ENCODE data around the gene ZMYND19. TPM values are rescaled to one million over a fixed set of nuclear protein-coding genes. Genes with fewer than 3 reads are reported as not detected.
"Not testable (repeated sequence)": the region's sequence is repeated elsewhere in the genome, so short reads cannot be mapped to it uniquely, and the experiment has no call there.

ZMYND19 gene
- total RNA-seq, 1 donor from 2014 or later: 22.2 TPM

DNA sequence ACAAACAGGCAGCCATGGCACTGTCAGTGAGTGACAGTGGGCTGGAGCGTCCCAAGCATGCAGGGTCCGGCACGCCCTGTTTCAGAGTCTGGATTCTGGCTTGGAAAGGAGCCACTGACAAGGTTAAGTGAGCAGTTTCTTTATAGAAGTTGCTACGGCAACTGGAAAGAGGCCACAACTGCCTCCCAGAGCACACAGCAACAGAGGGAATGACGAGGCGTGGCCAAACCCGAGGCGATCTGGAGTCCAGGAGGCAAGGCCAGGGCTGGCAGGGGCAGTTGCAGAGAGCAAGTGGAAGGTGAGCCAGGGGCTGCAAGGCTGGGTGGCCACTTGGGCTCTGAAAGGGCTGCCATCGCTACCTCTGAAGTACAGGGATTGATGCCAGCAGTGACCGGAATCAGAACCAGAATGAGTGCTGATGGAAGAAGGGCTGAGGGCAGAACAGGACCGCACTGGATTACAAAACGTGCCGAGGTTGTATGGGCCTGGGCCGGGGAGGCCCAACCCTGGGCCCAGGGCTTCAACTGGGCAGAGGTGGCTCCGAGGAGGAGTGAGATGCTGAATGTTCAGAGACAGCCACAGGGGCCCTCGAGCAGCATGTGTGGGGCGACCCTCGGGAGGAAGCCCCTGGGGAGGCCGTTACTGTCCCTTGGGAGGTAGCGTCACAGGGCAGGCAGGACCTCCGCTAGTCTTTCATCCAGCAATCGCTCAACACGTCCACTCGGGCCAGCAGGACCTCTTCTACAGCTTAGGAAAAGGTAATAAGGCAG lies 34.1 kb downstream of the ZMYND19 start:
- DNase-seq (ENCODE audit: low spot score): no peak

DNA sequence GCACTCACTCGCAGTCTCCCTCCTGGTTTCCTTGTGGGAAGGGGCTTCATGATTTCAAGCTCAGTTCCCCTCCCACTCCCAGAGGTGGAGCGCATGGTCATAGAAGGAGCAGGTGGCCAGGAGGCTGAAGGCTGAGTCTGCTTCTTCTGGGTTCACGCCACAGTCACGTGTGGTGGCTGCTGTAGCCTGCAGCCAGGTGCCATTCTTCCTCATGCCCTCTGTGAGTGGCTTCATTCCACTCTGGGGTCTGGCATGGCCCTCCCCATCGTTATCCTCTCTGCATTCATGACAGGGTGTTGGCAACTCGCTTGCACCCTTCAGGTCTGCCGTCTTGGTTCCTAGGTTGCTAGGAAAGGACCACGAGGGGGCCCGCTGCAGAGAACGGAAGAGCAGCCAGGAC lies 35.1 kb downstream of the ZMYND19 start:
- no peak for DNase-seq (ENCODE audit: low spot score)

DNA sequence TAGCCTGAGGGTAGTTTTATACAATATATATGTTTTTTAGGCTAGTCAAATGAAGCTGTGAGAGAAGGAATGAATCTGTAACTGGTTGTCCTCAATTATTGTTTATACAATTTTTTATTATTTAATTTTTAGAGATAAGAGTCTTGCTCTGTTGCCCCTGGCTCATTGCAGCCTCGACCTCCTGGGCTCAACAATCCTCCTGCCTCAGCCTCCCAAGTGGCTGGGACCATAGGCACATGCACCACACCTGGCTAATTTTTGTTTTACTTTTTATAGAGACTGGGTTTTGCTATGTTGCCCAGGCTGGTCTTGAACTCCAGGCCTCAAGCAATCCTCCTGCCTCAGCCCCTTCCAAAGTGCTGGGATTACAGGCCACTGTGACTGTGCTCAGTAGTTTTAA lies 36.0 kb downstream of the ZMYND19 start:
- no peak for DNase-seq (ENCODE audit: low spot score)

DNA sequence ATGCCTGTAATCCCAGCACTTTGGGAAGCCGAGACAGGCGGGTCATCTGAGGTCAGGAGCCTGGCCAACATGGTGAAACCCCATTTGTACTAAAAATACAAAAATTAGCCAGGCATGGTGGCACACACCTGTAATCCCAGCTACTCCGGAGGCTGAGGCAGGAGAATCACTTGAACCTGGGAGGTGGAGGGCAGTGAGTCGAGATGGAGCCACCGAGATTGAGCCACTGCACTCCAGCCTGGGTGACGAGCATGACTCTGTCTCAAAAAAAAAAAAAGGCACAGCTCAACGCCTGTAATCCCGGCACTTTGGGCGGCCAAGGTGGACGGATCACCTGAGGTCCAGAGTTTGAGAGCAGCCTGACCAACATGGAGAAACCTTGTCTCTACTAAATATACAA lies 36.7 kb downstream of the ZMYND19 start:
- not testable (repeated sequence) for DNase-seq (ENCODE audit: low spot score)

DNA sequence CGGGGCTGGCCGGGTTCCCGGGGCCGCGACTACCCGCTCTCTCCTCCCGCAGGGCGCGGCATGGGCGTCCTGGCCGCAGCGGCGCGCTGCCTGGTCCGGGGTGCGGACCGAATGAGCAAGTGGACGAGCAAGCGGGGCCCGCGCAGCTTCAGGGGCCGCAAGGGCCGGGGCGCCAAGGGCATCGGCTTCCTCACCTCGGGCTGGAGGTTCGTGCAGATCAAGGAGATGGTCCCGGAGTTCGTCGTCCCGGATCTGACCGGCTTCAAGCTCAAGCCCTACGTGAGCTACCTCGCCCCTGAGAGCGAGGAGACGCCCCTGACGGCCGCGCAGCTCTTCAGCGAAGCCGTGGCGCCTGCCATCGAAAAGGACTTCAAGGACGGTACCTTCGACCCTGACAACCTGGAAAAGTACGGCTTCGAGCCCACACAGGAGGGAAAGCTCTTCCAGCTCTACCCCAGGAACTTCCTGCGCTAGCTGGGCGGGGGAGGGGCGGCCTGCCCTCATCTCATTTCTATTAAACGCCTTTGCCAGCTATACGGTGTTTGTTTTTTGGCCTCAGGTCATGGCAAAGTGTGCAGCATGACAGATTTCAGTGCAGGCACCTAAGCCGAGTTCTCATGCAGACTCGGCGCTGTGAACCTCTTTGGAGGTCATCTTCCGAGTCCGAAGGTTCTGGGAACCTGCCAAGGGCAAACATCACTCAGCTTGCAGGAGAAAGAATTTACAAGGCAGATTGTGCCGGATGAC lies 38.1 kb downstream of the ZMYND19 start:
- DNase-seq (ENCODE audit: low spot score): peak; percentile 17

DNA sequence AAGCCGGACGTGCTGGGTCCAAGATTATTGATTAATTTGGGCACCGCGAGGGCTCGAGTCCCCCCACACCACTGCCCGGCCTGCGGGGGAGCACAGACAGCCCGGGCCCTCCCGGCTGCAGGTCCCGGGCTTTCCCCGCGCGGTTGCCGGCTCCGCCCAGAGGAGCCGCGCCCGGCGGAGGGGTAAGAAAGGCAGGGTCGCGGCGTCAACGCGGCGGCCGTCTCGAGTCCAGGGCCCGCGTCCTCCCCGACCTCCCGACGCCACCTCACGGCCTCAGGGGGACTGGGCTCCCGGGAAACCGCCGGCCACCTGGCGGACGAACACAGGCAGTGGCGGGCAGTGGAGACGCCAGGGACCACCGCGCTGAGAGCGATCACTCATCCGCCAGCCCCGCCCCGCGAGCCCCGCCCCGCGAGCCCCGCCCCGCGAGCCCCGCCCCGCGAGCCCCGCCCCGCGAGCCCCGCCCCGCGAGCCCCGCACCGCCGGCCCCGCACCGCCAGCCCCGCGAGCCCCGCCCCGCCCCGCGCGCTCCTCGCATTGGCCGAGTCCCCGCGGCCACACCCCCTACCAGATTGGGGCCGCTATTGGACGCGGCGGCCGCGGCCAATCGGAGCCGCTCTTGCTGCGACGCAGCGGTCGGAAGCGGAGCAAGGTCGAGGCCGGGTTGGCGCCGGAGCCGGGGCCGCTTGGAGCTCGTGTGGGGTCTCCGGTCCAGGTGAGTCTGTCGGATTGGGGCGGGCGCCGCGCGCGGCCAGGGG lies 38.9 kb downstream of the ZMYND19 start, which contains the start of gene MRPL41:
MRPL41 (plus strand) TSS at position 616 of the 758 bp plus-strand sequence. CDS start 203 bp downstream, outside the sequence.
- DNase-seq (ENCODE audit: low spot score): peak; percentile 91

DNA sequence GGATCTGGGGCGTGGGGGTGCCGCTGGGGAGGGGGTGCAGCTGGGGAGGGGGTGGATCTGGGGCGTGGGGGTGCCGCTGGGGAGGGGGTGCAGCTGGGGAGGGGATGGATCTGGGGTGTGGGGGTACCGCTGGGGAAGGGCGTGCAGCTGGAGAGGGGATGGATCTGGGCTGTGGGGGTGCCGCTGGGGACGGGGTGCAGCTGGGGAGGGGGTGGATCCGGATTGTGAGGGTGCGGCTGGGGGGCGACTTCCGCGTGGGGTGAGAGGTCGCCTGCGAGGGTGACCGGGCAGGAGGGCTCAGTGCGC lies 39.4 kb downstream of the ZMYND19 start:
- not testable (repeated sequence) for DNase-seq (ENCODE audit: low spot score)

DNA sequence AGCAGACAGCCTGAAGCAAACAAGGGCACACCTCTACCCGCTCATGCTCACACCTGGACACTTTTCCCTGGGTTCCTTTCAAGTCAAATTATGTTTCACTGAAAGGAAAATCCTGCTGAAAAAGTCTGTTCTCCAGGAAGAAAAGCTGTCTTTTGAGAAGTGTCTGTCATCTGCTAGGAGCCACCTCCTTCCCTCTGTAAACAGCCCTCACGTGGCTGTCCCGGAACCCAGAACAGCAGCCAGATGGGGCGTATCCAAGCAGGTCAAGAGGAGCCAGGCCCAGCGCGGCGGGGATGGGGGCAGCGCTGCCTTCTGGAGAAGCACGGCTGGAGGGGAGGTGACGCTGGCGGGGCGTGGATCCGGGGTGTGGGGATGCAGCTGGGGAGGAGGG lies 40.1 kb downstream of the ZMYND19 start, which contains the start of gene PNPLA7:
PNPLA7 (minus strand) TSS at position 172 of the 391 bp plus-strand sequence. CDS start 205 bp downstream, outside the sequence.
- DNase-seq (ENCODE audit: low spot score): peak; percentile 90

DNA sequence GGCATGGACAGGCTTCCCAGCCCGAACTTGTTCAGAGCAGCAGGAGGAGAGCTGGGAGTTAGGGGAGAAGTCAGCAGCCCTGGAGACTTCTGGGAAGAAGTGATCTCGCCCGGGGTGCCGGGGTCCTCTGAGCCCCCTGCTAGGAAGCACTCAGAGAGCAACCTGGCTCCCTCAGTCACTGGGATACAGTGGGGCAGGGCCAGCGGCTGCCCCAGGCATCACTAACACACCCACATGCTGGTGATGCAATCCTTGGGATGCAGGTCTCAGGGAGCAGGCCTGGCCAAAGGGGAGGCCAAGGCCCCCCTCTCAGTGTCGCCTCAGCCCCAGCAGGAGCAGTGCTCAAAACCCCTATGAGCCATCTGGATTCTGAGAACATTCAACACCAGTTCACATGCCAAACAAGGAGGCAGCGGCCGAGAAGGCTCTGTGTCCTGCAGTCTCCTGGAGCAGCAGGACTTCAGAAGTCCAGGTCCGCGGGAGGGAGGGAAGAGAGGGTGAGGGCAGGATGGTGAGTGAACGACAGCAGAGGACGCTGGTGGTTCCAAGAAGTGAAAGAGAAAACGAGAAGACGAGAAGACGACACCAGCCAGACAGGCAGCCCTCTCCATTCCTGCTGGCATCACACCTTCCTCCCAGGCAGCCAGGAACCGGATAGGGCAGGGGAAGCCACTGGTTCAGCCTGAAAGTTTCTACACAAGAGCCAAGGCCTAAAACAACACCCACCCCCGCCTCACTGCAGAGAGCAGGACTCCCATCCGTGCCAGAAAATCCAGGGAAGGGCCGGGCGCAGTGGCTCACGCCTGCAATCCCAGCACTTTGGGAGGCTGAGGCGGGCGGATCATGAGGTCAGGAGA lies 42.4 kb downstream of the ZMYND19 start:
- no peak for DNase-seq (ENCODE audit: low spot score)

DNA sequence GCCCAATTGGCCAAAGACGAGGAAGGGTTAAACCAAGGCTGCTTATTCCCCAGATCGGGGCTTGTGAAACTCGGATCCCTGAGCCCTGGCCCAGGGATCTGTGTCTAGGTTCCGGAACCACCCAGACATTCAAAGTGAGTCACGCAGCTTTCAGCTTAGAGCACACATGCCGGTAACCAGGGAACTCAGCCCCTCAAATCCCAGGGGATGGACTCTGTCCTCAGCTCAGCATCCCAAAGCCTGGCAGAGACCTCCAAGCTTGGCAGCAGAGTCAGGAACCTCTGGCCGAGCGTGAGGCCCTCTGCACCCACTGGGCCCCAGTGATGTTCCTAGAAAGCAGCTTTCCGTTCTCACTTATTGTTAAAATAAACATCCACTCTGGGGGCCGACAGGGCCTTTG lies 45.2 kb downstream of the ZMYND19 start:
- no peak for DNase-seq (ENCODE audit: low spot score)

DNA sequence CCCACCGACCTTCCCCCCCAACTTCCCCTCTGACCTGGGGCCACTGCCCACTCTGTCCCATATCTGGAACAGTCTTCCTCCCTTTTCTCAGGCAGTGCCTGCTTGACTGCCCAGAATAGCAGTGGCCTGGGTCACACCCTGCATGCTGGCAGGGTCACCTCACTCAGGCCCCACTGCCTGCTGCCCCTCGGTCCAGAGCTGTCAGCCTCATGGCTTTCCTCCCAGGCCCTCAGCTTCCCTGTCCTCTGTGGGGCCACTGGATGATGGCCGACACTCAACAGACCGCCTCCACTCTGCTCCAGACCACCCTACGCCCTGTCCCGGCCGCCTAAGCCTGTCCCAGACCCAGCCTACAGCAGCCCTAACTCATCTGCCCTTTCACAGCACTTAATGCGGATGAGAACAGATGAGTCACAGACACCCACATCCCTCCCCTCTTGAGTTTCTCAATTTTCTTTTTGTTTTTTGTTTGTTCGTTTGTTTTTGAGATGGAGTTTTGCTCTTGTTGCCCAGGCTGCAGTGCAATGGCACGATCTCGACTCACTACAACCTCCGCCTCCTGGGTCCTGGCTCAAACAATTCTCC lies 46.0 kb downstream of the ZMYND19 start:
- no peak for DNase-seq (ENCODE audit: low spot score)

DNA sequence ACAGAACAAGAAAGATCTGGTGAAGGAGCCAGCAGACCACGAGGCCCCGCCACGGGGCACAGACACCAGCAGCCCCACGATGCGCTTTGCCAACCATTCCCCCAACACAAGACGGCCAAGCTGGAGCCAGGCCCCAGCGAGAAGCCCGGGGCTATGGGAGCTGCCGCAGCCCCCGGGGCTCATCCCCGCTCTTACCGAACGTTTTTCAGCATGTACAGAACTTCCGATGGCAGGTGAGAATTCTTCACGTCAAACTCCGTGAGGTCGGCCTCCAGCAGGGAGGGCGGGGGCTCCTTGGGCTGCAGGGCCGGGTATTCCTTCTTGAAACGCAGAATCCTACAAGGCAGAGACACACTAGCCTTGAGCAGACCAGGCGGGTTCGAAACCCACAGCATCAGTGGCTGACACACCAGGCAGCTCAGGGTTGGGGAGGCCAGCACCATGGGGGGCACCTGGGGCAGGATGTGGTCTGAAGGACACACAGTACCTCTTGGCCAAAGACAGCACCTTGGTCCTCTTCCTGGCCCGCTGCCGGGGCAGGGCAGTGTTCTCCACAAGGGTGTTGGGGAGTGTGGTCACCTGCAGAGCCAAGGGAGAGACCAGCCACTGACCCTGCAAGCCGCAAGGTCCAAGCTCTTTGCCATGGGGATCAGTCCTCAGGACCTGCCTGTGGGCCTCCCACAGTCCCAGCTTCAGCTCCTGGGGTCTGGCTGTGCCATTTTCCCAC lies 46.9 kb downstream of the ZMYND19 start:
- no peak for DNase-seq (ENCODE audit: low spot score)

DNA sequence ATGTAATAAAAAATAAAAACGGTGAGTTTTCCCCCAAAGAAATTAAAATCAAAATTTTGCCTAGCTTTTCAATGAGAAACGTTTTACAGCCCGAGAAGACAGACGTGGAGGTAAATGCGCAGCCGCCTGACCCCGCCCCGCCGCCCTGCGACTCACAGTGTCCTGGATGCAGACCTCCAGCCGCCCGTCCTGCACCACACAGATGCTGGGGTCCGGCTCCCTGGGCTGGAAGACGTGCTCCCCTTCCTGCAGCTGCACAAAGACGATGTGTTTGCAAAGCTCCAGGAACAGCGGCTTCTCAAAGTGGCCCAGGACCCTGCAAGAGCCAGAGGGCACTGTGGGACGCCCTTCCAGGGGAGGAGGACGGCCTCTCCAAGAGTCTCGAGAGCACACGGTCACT lies 47.8 kb downstream of the ZMYND19 start:
- no peak for DNase-seq (ENCODE audit: low spot score)

DNA sequence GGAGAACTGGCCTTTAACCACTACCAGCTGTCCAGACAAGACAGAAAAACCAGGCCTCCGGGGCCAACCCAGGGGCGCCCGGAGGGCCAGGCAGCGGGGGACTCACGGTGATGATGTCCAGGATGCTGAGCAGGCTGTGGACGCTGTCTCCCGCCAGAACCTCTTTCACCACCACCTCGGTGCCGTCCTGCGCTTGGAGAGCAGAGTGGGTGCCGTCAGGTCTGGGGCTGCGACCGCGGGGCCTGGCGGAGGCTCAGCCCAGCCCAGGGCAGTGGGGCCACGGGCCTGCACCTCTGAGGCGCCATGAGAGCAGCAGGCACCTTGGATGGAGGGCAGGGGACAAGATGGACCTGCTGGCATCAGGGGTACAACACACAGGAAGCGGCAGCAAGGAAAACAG lies 49.8 kb downstream of the ZMYND19 start:
- no peak for DNase-seq (ENCODE audit: low spot score)

DNA sequence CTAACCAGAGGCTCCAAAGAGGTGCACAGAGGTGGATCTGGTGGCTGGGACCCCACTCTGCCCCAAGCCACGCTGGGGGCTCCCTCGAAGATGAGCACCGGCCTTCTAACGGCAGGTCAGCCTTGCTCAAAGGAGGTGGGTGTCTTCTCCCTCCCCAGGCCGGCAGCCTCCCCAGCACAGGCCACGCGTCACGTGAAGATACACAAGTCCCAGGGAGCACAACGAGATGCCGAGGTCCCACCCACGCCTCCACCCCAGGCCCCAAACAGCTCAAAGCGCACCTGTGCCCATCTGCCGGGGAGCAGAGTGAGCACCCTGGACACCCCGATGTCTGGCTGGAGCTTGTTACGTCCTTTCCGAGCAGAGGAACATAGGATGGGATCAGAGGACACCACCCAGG lies 52.3 kb downstream of the ZMYND19 start:
- no peak for DNase-seq (ENCODE audit: low spot score)

DNA sequence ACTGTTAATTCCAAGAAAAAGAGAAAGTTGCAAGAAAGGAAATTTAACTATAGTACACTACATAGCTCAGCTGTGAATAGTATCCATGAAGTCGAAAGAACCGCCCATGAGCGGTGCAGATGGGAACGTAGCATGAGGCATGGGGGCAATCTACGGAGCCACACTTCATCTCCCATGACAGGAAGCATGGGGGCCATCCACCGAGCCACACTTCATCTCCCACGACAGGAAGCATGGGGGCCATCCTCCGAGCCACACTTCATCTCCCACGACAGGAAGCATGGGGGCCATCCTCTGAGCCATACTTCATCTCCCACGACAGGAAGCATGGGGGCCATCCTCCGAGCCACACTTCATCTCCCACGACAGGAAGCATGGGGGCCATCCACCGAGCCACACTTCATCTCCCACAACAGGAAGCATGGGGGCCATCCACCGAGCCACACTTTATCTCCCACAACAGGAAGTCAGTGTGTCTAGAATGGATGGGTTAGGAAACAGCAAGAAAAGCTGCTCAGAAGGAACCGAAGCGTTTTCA lies 53.6 kb downstream of the ZMYND19 start:
- not testable (repeated sequence) for DNase-seq (ENCODE audit: low spot score)

DNA sequence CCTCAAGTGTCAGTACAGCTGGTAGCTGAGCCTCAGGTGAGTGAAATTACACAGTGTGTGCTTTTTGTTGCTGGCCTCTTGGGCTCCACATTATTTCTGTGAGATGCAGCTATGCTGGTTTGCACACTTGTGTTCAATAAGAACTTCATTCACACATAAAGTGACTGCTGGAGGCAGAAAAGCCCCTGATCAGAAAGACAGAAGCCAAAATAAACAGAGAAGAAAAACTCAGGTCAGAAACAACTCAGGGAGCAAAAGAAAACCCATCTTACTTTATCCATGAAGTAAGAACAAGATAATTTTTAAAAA lies 55.2 kb downstream of the ZMYND19 start:
- DNase-seq (ENCODE audit: low spot score): no peak

DNA sequence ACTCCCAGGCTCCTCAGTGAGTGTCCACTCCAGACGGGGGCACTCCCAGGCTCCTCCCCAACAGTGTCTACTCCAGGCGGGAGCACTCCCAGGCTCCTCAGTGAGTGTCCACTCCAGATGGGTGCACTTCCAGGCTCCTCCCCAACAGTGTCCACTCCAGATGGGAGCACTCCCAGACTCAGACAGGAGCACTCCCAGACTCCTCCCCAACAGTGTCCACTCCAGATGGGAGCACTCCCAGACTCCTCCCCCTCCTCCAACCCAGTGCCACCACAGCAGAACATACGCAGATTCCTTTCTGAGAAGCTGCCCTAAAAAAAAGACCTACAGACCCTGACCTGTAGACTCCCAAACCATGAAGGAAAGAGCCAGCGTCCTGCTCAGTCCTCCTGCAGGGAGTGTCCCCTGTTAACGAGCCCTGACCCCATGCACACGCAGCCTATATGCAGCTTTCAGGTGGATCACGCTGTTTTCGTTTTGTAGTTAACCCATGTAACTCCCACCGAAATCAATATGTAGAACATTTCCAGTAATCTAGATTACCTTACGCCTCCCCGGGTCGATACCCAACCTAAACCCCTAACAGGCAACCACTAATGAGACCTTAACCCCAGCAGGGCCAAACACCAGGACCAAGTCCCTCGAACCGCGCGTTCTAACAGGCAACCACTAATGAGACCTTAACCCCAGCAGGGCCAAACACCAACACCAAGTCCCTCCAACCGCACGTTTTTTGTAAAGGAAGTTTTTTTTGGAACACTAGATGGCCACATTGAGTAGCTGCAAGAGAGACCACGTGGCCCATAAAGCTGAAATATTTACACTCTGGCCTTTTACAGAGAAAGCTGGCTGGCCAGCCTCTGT lies 55.8 kb downstream of the ZMYND19 start:
- DNase-seq (ENCODE audit: low spot score): peak; percentile 56

DNA sequence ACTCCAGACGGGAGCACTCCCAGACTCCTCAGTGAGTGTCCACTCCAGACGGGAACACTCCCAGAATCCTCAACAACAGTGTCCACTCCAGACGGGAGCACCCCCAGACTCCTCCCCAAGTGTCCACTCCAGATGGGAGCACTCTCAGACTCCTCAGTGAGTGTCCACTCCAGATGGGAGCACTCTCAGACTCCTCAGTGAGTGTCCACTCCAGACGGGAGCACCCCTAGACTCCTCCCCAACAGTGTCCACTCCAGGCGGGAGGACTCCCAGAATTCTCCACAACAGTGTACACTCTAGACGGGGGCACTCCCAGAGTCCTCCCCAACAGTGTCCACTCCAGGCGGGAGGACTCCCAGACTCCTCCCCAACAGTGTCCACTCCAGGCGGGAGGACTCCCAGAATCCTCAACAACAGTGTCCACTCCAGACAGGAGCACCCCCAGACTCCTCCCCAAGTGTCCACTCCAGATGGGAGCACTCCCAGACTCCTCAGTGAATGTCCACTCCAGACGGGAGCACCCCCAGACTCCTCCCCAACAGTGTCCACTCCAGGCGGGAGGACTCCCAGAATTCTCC lies 57.3 kb downstream of the ZMYND19 start:
- not testable (repeated sequence) for DNase-seq (ENCODE audit: low spot score)
